Measurements from ENCODE around the gene ARG2. TPM values are rescaled to one million over a fixed set of nuclear protein-coding genes. Genes with fewer than 3 reads are reported as not detected.
A peak's percentile ranks its signal among the peaks of the same experiment; 100 is the strongest.
"Not testable (repeated sequence)": the region's sequence is repeated elsewhere in the genome, so short reads cannot be mapped to it uniquely, and the experiment has no call there.

ARG2 gene
- polyA plus RNA-seq, 1 donor from 2014 or later, result 1.8 TPM

DNA sequence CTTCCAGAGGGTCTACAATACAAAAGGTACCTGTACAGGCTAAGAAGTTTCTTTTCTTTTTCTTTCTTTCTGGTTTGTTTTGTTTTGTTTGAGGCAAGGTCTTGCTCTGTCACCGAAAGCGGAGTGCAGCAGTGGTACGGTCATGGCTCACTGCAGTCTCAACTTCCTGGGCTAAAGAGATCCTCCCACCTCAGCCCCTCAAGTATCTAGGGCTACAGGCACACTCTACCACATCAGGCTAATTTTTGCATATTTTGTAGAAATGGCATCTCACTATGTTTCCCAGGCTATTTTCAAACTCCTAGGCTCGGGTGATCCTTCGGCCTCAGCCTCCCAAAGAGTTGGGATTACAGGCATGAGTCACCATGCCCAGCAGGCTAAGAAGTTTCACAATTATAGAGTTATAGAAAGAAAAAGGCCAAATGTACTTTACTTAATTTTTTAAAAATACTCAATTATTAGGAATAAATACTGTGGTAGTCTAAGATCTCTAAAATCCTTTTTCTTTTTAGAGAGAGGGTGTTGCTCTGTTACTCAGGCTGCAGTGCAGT is 16.6 kb upstream of the ARG2 start:
- Mint-ChIP-seq H3K4me1 (peaks cover 24 to 43% (median 34%) of the 10 kb centered on the region in 3 donors), H3K9me3 (peaks cover 0 to 2% (median 0%) of the 10 kb centered on the region in 3 donors), H3K4me3 (peak overlapping the region; percentile 72 to 88 (median 80)), H3K36me3 (peaks cover 3% of the 10 kb centered on the region), H3K27me3 (no peaks in the 10 kb centered on the region), H3K27ac (peak overlapping the region; percentile 29 to 97 (median 79))

DNA sequence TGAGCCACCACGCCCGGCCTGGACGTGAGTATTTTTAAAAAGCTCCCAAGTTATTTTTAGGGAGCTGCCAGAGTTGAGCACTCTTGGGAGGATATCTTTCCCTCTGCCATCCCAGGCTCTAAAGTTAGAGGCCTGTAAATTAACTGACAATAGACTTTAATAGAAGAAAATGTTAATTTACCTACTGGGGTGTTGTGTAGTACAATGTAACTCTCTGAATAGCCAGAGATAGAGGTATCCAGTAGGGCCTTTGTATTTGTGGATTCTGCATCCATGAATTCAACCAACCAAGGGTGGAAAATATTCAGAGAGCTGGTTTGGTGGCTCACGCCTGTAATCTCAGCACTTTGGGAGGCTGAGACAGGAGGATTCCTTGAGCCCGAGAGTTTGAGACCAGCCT is 12.1 kb upstream of the ARG2 start:
- H3K27ac Mint-ChIP-seq, result no peak overlapping the region
- no peaks in the 10 kb centered on the region for H3K27me3 Mint-ChIP-seq
- H3K4me1 Mint-ChIP-seq, result peaks cover 8 to 14% (median 10%) of the 10 kb centered on the region in 3 donors
- H3K36me3 Mint-ChIP-seq, result peaks cover 1% of the 10 kb centered on the region
- H3K9me3 Mint-ChIP-seq, result no peaks in the 10 kb centered on the region
- H3K4me3 Mint-ChIP-seq, result no peak overlapping the region

DNA sequence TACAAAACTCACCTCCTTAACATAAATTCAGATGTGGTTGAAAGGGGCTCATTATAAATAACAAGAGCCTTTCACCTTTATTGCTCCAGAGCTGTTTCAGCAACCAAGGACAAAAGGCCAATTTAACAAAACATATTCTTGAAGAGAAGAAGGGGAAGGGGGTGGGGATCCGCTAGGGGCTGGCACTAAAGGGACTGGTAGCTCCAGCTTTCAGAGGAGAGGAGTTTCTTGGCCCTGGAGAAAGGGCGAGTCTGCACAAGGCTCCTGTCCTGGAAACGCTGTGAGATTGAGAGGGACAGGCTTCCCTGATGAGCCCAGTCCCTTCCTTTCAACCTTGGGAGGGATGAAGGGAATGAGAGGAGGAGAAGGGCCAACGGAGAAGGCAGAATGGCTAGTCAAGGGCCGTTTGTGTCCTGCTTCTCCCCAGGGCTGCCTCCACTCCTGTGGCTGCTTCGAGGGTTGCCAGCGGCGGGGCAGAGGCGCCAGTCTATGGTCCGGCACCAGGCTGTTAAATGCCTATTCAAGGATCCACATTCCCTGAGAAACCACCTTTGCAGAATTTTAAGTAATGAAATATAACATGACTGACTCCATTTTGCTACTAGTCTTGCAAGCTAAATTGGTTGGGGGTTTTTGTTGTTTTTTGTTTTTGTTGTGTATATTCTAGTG is 9.9 kb upstream of the ARG2 start:
- Mint-ChIP-seq H3K36me3 (peaks cover 1% of the 10 kb centered on the region), H3K27me3 (no peaks in the 10 kb centered on the region), H3K4me1 (peaks cover 0 to 3% (median 2%) of the 10 kb centered on the region in 3 donors), H3K9me3 (no peaks in the 10 kb centered on the region), H3K4me3 (no peak overlapping the region), H3K27ac (no peak overlapping the region)

DNA sequence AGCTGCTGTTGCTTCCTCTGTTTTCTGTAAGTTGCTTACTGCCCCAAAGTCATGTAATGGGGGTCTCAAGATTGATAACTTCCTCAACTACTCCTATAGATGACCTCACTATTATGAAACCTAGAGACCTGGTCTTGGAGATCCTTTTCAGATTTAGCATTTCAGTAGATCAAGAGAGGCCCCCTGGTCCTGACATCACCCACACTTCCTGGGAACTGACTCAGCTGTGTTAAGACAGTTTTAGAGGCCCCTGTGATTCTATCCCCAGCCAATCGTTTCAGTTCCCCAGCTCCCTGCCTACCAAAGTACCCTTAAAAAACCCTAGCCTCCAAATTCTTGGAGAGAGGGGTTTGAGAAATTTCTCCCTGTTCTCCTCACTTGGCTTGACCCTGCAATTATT is 9.2 kb upstream of the ARG2 start:
- H3K27me3 Mint-ChIP-seq, result no peaks in the 10 kb centered on the region
- no peak overlapping the region for H3K27ac Mint-ChIP-seq
- peaks cover 1% of the 10 kb centered on the region for H3K36me3 Mint-ChIP-seq
- H3K9me3 Mint-ChIP-seq, result no peaks in the 10 kb centered on the region
- no peaks in the 10 kb centered on the region for H3K4me1 Mint-ChIP-seq
- H3K4me3 Mint-ChIP-seq, result no peak overlapping the region

DNA sequence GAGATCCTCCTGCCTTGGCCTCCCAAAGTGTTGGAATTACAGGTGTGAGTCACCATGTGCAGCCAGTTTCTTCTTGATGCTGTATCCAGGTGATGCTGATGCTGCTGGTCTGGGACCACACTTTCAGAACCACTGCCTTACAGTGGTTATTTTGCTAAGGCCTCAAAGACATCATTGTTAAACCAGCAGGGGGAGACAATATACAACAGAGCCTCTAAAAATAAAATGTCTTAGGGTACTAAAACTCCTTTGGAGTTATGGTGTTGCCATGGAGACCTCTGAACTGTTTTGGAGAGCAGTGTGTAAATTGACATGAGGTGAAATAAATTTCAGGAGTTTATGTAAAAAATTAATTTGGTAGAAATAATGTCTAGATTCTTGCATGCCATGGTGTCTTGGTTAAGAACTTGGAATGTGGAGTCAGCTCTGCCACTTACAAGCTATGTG is 1.1 kb upstream of the ARG2 start:
- no peaks in the 10 kb centered on the region for H3K36me3 Mint-ChIP-seq
- H3K4me3 Mint-ChIP-seq, result peak overlapping the region; percentile 58 to 97 (median 95)
- no peaks in the 10 kb centered on the region for H3K27me3 Mint-ChIP-seq
- H3K4me1 Mint-ChIP-seq, result peaks cover 10 to 24% (median 14%) of the 10 kb centered on the region in 3 donors
- peak overlapping the region; percentile 86 to 95 (median 89) for H3K27ac Mint-ChIP-seq
- H3K9me3 Mint-ChIP-seq, result no peaks in the 10 kb centered on the region

DNA sequence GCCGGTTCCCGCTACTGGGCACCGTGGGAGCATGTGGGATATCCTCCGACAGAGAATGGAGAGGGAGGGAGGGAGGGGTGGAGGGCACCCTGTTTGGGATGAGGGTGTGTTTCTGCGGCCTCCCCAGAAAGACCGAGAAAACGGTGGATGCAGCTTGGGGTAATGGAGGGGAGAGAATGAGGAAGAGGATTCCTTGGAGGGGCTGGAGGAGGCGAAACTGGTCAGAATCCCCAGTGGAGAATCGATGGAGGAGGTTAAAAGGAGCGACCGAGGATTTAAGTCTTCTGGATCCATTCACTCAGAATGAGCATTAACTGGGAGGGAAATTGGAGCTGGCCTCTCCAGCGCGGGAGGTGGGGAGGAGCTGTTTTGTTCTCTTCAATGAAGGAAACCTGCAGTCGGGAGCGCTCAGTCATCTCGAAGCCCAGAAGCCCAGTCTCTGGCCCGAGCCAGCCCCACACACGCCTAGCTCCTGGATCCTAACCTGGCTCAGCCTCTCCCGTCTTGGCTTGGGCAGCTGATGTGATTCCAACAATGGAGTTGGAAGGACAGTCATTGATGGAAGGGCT is 581 bp downstream of the ARG2 start:
- H3K4me3 Mint-ChIP-seq, result peak overlapping the region; percentile 87 to 97 (median 95)
- H3K27ac Mint-ChIP-seq, result peak overlapping the region in 1 of 3 donors; percentile 95
- peaks cover 10 to 24% (median 14%) of the 10 kb centered on the region in 3 donors for H3K4me1 Mint-ChIP-seq
- no peaks in the 10 kb centered on the region for H3K36me3 Mint-ChIP-seq
- H3K9me3 Mint-ChIP-seq, result no peaks in the 10 kb centered on the region
- H3K27me3 Mint-ChIP-seq, result no peaks in the 10 kb centered on the region

DNA sequence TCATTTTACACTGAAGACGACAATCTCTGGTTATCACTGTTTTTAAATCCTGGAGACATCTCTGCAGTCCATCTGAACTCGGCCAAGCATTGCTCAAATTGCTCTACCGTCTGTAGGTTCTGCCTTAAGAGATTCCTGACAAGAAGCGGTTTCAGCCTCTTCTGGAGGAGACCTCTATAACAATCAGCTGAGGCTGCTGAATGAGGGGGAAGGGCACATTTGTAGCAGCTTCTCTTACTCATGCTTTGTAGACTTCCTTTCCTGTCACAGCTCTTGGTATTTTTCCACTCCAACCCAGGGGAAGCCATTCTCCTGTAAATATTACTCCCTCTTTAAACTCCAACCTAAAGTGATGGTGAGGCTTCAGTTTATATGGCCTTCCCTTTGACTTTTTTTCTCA is 3.0 kb downstream of the ARG2 start:
- no peaks in the 10 kb centered on the region for H3K9me3 Mint-ChIP-seq
- peak overlapping the region in 1 of 4 donors; percentile 65 for H3K4me3 Mint-ChIP-seq
- H3K27ac Mint-ChIP-seq, result peak overlapping the region in 1 of 3 donors; percentile 57
- peaks cover 10 to 24% (median 14%) of the 10 kb centered on the region in 3 donors for H3K4me1 Mint-ChIP-seq
- H3K27me3 Mint-ChIP-seq, result no peaks in the 10 kb centered on the region
- H3K36me3 Mint-ChIP-seq, result no peaks in the 10 kb centered on the region

DNA sequence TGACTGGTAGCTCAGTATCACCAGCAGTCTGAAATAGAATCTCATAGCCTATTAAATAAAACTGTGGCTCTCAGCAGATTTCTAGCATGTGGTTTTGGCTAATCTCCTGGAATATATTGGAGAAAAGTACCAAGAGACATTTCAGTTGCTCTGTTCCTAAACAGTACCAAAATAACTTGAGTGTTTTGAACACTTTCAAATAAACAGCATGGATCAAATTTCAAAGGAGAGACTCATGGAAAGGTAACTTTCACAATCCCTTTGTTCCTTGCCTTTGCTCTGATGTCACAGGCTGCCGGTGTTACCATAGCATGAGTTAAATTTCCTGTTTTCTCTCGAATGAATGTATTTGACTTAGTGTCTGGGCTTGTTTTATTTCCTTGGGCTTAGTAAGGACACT is 3.4 kb downstream of the ARG2 start:
- Mint-ChIP-seq H3K36me3 (no peaks in the 10 kb centered on the region), H3K9me3 (no peaks in the 10 kb centered on the region), H3K27ac (no peak overlapping the region), H3K27me3 (no peaks in the 10 kb centered on the region), H3K4me3 (peak overlapping the region in 1 of 4 donors; percentile 65), H3K4me1 (peaks cover 10 to 24% (median 14%) of the 10 kb centered on the region in 3 donors)

DNA sequence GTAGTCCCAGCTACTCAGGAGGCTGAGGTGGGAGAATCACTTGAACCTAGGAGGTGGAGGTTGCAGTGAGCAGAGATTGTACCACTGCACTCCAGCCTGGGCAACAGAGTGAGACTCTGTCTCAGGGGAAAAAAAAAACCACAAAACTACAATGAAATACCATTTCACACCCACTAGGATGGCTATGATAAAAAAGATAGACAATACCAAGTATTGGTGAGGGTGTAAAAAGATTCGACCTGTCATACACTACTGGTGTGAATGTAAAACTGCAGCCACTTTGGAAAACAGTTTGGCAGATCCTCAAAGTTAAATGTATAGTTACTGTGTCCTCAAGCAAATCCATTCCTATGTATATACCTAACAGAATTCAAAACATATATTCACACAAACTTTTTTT is 6.4 kb downstream of the ARG2 start:
- not testable (repeated sequence) for H3K4me1 Mint-ChIP-seq, H3K36me3 Mint-ChIP-seq, H3K9me3 Mint-ChIP-seq, H3K4me3 Mint-ChIP-seq, H3K27ac Mint-ChIP-seq, H3K27me3 Mint-ChIP-seq

DNA sequence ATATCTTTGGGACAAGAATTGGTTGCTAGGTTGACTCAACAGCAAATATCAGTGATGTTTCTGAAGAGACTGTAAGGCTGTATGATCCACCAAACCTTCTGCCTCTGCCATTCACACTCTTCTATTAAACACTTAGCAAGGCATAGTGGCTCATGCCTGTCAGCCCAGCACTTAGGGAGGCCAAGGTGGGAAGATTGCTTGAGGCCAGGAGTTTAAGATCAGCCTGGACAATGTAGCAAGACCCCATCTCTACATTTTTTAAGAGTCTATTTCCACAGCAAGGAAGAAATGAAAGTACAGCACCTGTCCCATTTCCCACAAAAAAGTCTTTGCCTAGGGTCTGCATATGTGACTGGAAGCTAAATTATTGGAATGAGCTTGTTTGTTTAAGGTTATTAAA is 7.8 kb downstream of the ARG2 start:
- Mint-ChIP-seq H3K36me3 (peaks cover 2% of the 10 kb centered on the region), H3K9me3 (no peaks in the 10 kb centered on the region), H3K27me3 (no peaks in the 10 kb centered on the region), H3K4me3 (no peak overlapping the region), H3K4me1 (no peaks in the 10 kb centered on the region), H3K27ac (no peak overlapping the region)

DNA sequence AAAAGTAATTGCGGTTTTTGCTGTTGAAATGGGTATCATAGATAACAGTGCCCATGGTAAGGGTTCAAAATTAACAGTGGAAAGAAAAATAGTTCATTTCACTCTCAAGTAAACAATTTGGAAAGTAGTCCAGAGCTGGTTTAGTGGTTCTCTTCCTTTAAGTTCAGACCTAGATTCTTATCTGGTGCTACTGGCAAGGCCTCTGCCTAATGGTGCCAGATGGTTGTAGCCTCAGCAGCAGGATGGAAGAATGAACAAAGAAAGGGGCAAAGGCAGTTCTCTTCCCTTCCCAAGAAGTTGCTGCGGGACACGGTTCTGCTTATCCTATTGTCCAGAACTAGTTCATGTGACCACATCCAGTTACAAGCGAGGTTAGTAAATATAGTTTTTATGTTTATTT is 10.5 kb downstream of the ARG2 start:
- Mint-ChIP-seq H3K4me3 (no peak overlapping the region), H3K36me3 (peaks cover 2% of the 10 kb centered on the region), H3K27me3 (no peaks in the 10 kb centered on the region), H3K27ac (no peak overlapping the region), H3K9me3 (no peaks in the 10 kb centered on the region), H3K4me1 (no peaks in the 10 kb centered on the region)

DNA sequence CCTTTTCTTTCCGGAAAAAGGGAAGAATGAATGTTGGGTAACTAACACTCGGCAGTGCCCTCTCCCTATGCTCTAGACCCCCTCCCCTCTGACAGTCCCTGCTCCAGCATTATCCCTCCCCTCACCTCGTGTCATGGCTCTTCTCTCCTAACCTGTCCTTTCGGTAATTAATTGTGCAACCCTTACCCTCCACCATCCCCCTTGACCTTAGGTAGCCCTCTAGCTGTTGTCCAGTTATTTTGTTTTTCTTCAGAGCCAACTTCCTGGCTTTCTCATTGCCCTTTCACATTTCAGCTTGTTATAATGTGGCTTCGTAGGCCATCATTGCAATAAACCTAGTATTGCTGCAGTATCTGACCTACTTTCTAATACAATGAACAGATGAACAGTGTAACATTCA is 11.2 kb downstream of the ARG2 start:
- H3K27me3 Mint-ChIP-seq, result no peaks in the 10 kb centered on the region
- no peak overlapping the region for H3K4me3 Mint-ChIP-seq
- peaks cover 2% of the 10 kb centered on the region for H3K36me3 Mint-ChIP-seq
- H3K9me3 Mint-ChIP-seq, result no peaks in the 10 kb centered on the region
- H3K27ac Mint-ChIP-seq, result no peak overlapping the region
- no peaks in the 10 kb centered on the region for H3K4me1 Mint-ChIP-seq

DNA sequence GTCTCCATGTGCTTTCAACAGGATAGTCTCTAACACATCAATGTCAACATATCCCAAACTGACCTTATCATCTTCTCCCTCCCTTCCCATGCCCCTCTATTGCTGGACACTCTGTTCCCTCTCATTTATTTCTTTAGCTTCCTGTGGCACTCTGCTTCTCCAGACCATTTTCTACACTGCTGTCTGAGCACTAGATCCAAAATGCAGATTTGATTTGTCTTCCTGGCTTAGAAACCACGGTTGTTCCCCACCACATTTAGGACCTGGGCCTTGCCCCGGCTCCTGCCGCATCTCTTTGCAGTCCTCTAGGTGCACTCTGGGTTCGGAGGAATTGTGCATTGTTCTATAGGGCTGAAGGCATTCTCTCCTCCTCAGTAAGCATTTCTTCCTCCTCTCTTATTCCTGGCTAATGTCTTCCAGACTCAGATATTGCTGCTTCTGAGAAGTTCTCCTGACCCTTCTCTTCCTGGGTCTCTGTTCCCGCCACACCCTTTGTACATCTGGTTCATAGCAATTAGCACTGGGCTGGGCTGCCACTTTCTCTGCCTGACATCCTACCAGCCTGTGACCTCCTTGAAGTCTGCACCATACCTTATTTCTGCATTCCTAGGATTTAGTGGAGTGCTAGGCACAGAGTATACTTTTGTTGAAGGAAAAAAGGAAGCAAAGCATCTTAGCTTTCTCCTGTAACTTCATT is 13.9 kb downstream of the ARG2 start:
- Mint-ChIP-seq H3K27ac (peak overlapping the region in 1 of 3 donors; percentile 77), H3K4me1 (no peaks in the 10 kb centered on the region), H3K9me3 (no peaks in the 10 kb centered on the region), H3K36me3 (peaks cover 5% of the 10 kb centered on the region), H3K4me3 (no peak overlapping the region), H3K27me3 (no peaks in the 10 kb centered on the region)

DNA sequence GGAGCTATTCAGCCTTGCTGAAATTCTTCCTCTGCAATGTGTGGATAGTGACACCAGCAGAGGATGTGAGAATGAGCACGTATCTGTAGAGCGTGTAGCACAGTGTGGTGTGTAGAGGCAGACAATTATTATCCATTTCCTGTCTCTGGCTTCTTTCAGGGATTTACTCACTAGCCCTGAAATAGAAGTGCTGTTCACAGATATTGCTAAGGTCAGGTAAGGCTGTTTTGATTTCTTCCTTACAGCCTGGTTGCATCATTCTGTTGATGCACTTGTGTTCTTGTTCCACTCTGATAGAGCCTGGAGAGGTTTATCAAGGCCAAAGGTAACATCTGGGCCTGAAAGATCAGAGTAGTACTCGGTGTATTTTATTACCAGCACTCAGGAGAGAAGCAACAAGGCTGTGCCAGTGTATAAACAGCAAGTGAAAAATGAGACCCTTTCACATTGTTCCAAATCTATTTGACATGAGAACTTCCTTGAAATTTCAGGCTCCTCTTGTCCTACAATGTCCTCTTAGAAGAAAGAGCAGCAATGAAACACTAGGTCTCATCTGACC is 16.7 kb downstream of the ARG2 start:
- Mint-ChIP-seq H3K9me3 (no peaks in the 10 kb centered on the region), H3K27me3 (no peaks in the 10 kb centered on the region), H3K4me1 (no peaks in the 10 kb centered on the region)

DNA sequence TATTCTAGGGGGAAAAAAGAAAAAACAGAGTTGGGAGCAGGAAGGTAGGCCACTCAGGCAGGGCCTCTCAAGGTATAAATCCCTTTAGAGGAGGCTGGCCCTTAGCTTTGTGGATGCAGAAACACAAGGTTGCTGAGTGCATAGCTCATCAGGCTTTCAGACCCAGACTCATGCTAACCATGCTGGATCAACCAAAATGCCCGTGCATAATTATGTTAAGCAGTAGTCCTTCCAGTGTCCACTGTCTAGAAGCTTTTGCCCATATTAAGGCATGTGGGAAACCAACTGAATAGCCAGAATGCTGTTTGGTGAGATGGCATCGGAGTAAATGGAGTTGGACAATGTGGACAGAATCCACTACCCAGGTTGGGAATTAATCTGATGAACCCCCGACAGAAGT is 18.9 kb downstream of the ARG2 start:
- Mint-ChIP-seq H3K4me1 (no peaks in the 10 kb centered on the region), H3K36me3 (peaks cover 3% of the 10 kb centered on the region), H3K27me3 (no peaks in the 10 kb centered on the region), H3K27ac (no peak overlapping the region), H3K4me3 (no peak overlapping the region), H3K9me3 (no peaks in the 10 kb centered on the region)

More for the DNA sequence above, 16.7 kb downstream of the ARG2 start:
- no peak overlapping the region for H3K4me3 Mint-ChIP-seq
- H3K36me3 Mint-ChIP-seq, result peaks cover 5% of the 10 kb centered on the region
- no peak overlapping the region for H3K27ac Mint-ChIP-seq
